ENCODE data around the gene TFPI2. TPM values are rescaled to one million over a fixed set of nuclear protein-coding genes. Genes with fewer than 3 reads are reported as not detected.

Gene TFPI2
- total and polyA plus RNA-seq, 4 donors: 3.9 to 11.8 (median 6.7) TPM

DNA sequence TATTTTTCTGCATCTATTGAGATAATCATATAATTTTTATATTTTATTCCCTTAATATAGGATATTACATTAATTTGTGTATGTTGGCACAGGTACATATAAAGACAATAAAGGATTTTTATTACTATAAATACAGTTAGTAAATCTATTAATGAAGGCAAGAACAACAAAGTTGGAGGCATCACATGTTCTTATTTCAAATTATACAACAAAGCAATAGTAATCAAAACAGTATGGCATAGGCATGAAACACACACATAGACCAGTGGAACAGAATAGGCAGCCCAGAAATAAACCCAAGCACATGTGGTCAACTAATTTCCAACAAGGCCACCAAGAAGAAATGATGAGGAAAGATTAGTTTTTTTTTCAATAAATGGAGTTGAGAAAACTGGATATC lies 11.2 kb downstream of the TFPI2 start:
- Histone ChIP-seq H3K27me3 (ENCODE audit: control insufficient read depth in 3 of 3, insufficient read depth in 3 of 3, low read length in 2 of 3) (no peaks in the 10 kb centered on the region), H3K9ac (ENCODE audit: insufficient read depth in 1 of 2, low read length in 2 of 2) (no peak overlapping the region), H3K4me3 (no peak overlapping the region), H3K27ac (ENCODE audit: low read depth in 1 of 2, low read length in 1 of 2) (no peak overlapping the region), H3K9me3 (ENCODE audit: control insufficient read depth in 4 of 4, insufficient read depth in 3 of 4, low read length in 3 of 4) (peaks cover 0 to 3% (median under 1%) of the 10 kb centered on the region in 4 donors), H3K36me3 (ENCODE audit: control insufficient read depth in 4 of 4, insufficient read depth in 4 of 4, low read length in 4 of 4) (no peaks in the 10 kb centered on the region), H3K4me1 (ENCODE audit: control insufficient read depth in 5 of 5, insufficient read depth in 5 of 5, low read length in 5 of 5) (no peaks in the 10 kb centered on the region)
- ATAC-seq (ENCODE audit: insufficient read depth, low FRiP score) (no peak), DNase-seq (no peak)
- TF ChIP-seq, protein P1, sequence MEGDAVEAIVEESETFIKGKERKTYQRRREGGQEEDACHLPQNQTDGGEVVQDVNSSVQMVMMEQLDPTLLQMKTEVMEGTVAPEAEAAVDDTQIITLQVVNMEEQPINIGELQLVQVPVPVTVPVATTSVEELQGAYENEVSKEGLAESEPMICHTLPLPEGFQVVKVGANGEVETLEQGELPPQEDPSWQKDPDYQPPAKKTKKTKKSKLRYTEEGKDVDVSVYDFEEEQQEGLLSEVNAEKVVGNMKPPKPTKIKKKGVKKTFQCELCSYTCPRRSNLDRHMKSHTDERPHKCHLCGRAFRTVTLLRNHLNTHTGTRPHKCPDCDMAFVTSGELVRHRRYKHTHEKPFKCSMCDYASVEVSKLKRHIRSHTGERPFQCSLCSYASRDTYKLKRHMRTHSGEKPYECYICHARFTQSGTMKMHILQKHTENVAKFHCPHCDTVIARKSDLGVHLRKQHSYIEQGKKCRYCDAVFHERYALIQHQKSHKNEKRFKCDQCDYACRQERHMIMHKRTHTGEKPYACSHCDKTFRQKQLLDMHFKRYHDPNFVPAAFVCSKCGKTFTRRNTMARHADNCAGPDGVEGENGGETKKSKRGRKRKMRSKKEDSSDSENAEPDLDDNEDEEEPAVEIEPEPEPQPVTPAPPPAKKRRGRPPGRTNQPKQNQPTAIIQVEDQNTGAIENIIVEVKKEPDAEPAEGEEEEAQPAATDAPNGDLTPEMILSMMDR (IDR thresholded peaks at IDR 0.05; ENCODE audit: control extremely low read depth, extremely low read depth): no peak

DNA sequence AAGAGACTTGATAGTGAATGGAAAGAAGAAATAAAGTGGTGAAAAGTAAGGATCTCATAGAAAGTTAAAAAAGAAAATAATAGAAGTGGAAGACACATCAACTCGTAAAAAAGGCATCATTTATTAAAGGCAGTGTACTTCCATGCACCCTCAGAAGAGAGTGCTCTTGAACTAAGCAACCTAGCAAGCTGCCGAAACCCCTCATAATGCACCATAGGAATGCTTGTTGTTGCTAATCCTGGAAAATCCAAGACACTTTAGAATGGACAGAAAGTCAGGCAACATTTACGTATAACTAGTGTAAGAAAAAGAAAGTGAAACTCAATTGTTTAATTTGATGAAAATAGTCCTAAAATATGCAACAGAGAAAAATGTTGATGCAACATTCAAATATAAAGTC lies 12.8 kb downstream of the TFPI2 start:
- ATAC-seq (ENCODE audit: insufficient read depth, low FRiP score) (no peak), DNase-seq (no peak)
- Histone ChIP-seq H3K27ac (ENCODE audit: low read depth in 1 of 2, low read length in 1 of 2) (no peak overlapping the region), H3K9ac (ENCODE audit: insufficient read depth in 1 of 2, low read length in 2 of 2) (no peak overlapping the region), H3K36me3 (ENCODE audit: control insufficient read depth in 4 of 4, insufficient read depth in 4 of 4, low read length in 4 of 4) (no peaks in the 10 kb centered on the region), H3K4me1 (ENCODE audit: control insufficient read depth in 5 of 5, insufficient read depth in 5 of 5, low read length in 5 of 5) (no peaks in the 10 kb centered on the region), H3K27me3 (ENCODE audit: control insufficient read depth in 3 of 3, insufficient read depth in 3 of 3, low read length in 2 of 3) (no peaks in the 10 kb centered on the region), H3K9me3 (ENCODE audit: control insufficient read depth in 4 of 4, insufficient read depth in 3 of 4, low read length in 3 of 4) (peaks cover 0 to 3% (median 1%) of the 10 kb centered on the region in 4 donors), H3K4me3 (no peak overlapping the region)
- WGBS, 2 donors: 83 to 88% methylated on average over 3 of the region's 3 CpGs
- TF ChIP-seq, protein P1 (IDR thresholded peaks at IDR 0.05; ENCODE audit: control extremely low read depth, extremely low read depth): no peak

DNA sequence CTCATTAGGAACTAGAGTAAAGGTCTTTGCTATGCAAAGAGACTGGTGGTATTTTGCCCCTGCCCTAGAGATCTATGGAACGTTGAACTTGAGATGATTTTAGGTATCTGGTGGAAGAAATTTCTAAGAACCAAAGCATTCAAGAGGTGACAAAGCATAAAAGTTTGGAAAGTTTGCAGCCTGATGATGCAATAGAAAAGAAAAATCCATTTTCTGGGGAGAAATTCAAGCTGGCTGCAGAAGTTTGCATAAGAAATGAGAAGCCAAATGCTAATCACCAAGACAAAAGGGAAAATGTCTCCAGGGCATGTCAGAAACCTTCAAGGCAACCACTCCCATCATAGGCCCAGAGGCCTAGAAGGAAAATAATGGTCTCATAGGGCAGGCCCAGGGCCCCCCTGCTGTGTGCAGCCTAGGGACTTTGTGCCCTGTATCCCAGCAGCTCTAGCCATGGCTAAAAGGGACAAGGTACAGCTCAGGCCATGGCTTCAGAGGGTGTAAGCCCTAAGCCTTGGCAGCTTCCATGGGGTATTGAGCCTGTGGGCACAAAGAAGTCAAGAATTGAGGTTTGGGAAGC lies 16.5 kb downstream of the TFPI2 start:
- H3K9me3 ChIP-seq (ENCODE audit: control insufficient read depth in 4 of 4, insufficient read depth in 3 of 4, low read length in 3 of 4): peaks cover 0 to 3% (median 1%) of the 10 kb centered on the region in 4 donors
- TF ChIP-seq, protein P1 (IDR thresholded peaks at IDR 0.05; ENCODE audit: control extremely low read depth, extremely low read depth): no peak
- H3K36me3 ChIP-seq (ENCODE audit: control insufficient read depth in 4 of 4, insufficient read depth in 4 of 4, low read length in 4 of 4): no peaks in the 10 kb centered on the region
- no peak overlapping the region for H3K4me3 ChIP-seq
- DNase-seq: no peak
- ATAC-seq (ENCODE audit: insufficient read depth, low FRiP score): no peak
- 77 to 86% methylated on average over 1 of the region's 1 CpG for WGBS, 2 donors
- H3K4me1 ChIP-seq (ENCODE audit: control insufficient read depth in 5 of 5, insufficient read depth in 5 of 5, low read length in 5 of 5): no peaks in the 10 kb centered on the region
- H3K27ac ChIP-seq (ENCODE audit: low read depth in 1 of 2, low read length in 1 of 2): no peak overlapping the region
- H3K9ac ChIP-seq (ENCODE audit: insufficient read depth in 1 of 2, low read length in 2 of 2): no peak overlapping the region
- no peaks in the 10 kb centered on the region for H3K27me3 ChIP-seq (ENCODE audit: control insufficient read depth in 3 of 3, insufficient read depth in 3 of 3, low read length in 2 of 3)

DNA sequence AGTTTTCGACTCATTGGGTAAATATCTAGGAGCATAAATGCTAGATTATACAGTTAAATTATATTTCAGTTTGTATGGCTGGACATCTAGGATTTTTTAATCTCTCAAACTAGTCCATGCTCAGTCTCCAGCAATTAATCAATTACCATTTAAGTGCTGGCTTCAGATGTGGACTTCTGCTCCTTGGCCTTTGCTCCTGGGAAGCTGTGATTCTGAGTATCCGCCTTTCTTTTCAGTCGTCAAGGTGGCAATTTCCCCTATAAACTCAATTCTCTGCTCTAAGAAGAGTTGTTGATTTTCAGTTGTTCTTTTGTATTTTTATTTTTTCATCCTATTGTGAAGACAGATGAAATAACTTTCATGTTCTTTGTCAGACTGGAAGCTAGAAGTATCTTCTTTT lies 23.7 kb downstream of the TFPI2 start:
- H3K4me1 ChIP-seq (ENCODE audit: control insufficient read depth in 5 of 5, insufficient read depth in 5 of 5, low read length in 5 of 5): no peaks in the 10 kb centered on the region
- no peaks in the 10 kb centered on the region for H3K9me3 ChIP-seq (ENCODE audit: control insufficient read depth in 4 of 4, insufficient read depth in 3 of 4, low read length in 3 of 4)
- H3K4me3 ChIP-seq: no peak overlapping the region
- no peaks in the 10 kb centered on the region for H3K27me3 ChIP-seq (ENCODE audit: control insufficient read depth in 3 of 3, insufficient read depth in 3 of 3, low read length in 2 of 3)
- H3K36me3 ChIP-seq (ENCODE audit: control insufficient read depth in 4 of 4, insufficient read depth in 4 of 4, low read length in 4 of 4): no peaks in the 10 kb centered on the region
- WGBS, 2 donors: 88 to 89% methylated on average over 3 of the region's 3 CpGs
- ATAC-seq (ENCODE audit: insufficient read depth, low FRiP score) (no peak), DNase-seq (no peak)
- H3K27ac ChIP-seq (ENCODE audit: low read depth in 1 of 2, low read length in 1 of 2): no peak overlapping the region
- TF ChIP-seq, protein P1 (IDR thresholded peaks at IDR 0.05; ENCODE audit: control extremely low read depth, extremely low read depth): no peak
- H3K9ac ChIP-seq (ENCODE audit: insufficient read depth in 1 of 2, low read length in 2 of 2): no peak overlapping the region

Measured in lung (tissue), 12 donors.